Tibial nerve (tissue), 3 donors: ENCODE measurements around the gene PRKAR1B.

Experiments used
- CTCF ChIP-seq, 5 experiments: fragments of 200-600 bp in 3 of 5; fragments of 450-650 bp in 2 of 5; sonication (generic) in 3 of 5; IDR thresholded peaks; one replicate each; pipeline ENCODE4 v1.5.1; 2016 to 2019; ENCODE audit warnings: antibody characterized with exemption in 5 of 5, mild to moderate bottlenecking in 3 of 5, moderate library complexity in 2 of 5
- POLR2A ChIP-seq, 2 donors: fragments of 450-650 bp; IDR thresholded peaks; one replicate each; pipeline ENCODE4 v1.6.1; 2017; ENCODE audit warnings: antibody characterized with exemption in 2 of 2, mild to moderate bottlenecking in 2 of 2, moderate library complexity in 2 of 2

DNA sequence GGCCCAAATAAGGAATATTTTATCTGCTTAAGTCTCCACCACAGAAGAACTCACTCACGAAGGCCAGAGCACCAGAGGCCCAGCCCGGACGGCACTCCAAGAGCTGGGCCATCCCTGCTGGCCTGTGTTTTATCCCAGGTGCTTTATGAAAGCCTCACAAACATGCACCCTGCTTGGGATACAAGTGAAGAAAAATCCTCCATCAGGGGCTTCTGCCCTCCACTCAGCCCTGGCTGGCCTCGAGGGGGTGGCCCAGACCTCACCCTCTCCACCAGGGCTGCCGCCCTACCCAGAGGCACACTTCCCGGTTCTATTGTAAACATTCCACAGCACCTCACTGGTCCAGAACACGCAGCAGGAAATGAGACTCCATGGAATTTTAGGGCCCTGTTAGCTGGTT, 20.4 kb downstream of the PRKAR1B start:
- TF ChIP-seq POLR2A (IDR thresholded peaks at IDR 0.05) = no peak
- no peak for TF ChIP-seq CTCF (IDR thresholded peaks at IDR 0.05)
